ENCODE data around the gene OPN5. TPM values are rescaled to one million over a fixed set of nuclear protein-coding genes. Genes with fewer than 3 reads are reported as not detected.

The OPN5 gene
- total and polyA plus RNA-seq, 2 donors (not counting 3 experiments of a cell fraction or from before 2014, with no cell fraction given): not detected

DNA sequence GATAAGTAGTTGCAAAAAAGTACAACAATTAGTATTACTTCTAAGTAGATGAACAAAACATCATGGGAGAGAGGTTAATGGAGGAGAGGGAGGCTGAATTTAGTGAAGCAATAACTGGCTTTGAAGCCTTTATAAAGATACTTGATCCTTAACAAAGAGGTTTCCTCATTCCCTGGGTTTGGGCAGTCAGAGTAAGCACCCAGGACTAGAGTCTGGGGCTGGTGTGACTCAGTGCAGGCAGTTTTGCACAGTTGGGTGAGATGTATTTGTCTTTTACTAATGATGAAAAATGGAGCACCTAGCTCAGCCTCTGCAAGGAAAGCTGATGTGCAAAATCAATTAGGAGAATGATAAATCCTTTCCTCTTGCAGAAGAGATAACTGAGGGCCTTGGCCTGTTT, 11.8 kb upstream of the OPN5 start:
- no peaks in the 10 kb centered on the region for H4K20me1 ChIP-seq (replicated peaks; ENCODE audit: control insufficient read depth, extremely low read depth, insufficient read depth, low read length)
- POLR2A ChIA-PET: no interaction called here
- H3K79me2 ChIP-seq (ENCODE audit: control insufficient read depth, insufficient read depth, low read length): no peaks in the 10 kb centered on the region
- no peaks in the 10 kb centered on the region for H3K4me1 ChIP-seq (ENCODE audit: control insufficient read depth, extremely low read depth, insufficient read depth, low read length)
- H3K4me2 ChIP-seq (ENCODE audit: insufficient read depth, low read length): no peak overlapping the region
- no peaks in the 10 kb centered on the region for H3K9me3 ChIP-seq (replicated peaks; ENCODE audit: control insufficient read depth, insufficient read depth, low read length)
- no peak for FAIRE-seq
- no peak overlapping the region for H3K4me3 ChIP-seq (replicated peaks in 1 of 3; ENCODE audit: insufficient read depth in 1 of 3, low read depth in 1 of 3, low read length in 3 of 3)
- no peak overlapping the region for H3K9ac ChIP-seq (replicated peaks; ENCODE audit: extremely low read depth, insufficient read depth, low read length)
- dilution Hi-C loops (cut with MboI; ENCODE audit: extremely low pct_ligation_motif_present, low sequenced_read_pairs) (no loop called here), intact Hi-C loops (cut with micrococcal nuclease) (no loop called here)
- H2AFZ ChIP-seq (ENCODE audit: low read depth, low read length): no peak overlapping the region
- TF ChIP-seq GATA2 (IDR thresholded peaks at IDR 0.05; ENCODE audit: insufficient read depth, insufficient read length, low read depth, low read length) (no peak), MYC (IDR thresholded peaks at IDR 0.05; ENCODE audit: low read depth, low read length) (no peak), POLR2AphosphoS5 (IDR thresholded peaks at IDR 0.05; ENCODE audit: insufficient read depth, low read depth, low read length) (no peak), FOS (IDR thresholded peaks at IDR 0.05; ENCODE audit: borderline replicate concordance, insufficient read depth, low read length) (no peak), JUN (IDR thresholded peaks at IDR 0.05; ENCODE audit: borderline replicate concordance, insufficient read depth, insufficient read length, low read depth) (no peak), POLR2A (IDR thresholded peaks at IDR 0.05; ENCODE audit: low read depth, low read length) (no peak), EZH2 (IDR thresholded peaks at IDR 0.05; ENCODE audit: borderline replicate concordance, low read depth, low read length, severe bottlenecking) (no peak)
- TF ChIP-seq, protein P1, sequence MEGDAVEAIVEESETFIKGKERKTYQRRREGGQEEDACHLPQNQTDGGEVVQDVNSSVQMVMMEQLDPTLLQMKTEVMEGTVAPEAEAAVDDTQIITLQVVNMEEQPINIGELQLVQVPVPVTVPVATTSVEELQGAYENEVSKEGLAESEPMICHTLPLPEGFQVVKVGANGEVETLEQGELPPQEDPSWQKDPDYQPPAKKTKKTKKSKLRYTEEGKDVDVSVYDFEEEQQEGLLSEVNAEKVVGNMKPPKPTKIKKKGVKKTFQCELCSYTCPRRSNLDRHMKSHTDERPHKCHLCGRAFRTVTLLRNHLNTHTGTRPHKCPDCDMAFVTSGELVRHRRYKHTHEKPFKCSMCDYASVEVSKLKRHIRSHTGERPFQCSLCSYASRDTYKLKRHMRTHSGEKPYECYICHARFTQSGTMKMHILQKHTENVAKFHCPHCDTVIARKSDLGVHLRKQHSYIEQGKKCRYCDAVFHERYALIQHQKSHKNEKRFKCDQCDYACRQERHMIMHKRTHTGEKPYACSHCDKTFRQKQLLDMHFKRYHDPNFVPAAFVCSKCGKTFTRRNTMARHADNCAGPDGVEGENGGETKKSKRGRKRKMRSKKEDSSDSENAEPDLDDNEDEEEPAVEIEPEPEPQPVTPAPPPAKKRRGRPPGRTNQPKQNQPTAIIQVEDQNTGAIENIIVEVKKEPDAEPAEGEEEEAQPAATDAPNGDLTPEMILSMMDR (IDR thresholded peaks at IDR 0.05; ENCODE audit: extremely low read depth in 1 of 2, insufficient read depth in 1 of 2, low read depth in 1 of 2, low read length in 2 of 2): no peak
- TF ChIP-seq, protein P2, sequence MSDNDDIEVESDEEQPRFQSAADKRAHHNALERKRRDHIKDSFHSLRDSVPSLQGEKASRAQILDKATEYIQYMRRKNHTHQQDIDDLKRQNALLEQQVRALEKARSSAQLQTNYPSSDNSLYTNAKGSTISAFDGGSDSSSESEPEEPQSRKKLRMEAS (IDR thresholded peaks at IDR 0.05; ENCODE audit: insufficient read depth, insufficient read length): no peak
- H3K27ac ChIP-seq (ENCODE audit: insufficient read depth, low read depth, low read length): no peak overlapping the region
- CTCF ChIA-PET: no interaction called here
- H3K27me3 ChIP-seq (ENCODE audit: control insufficient read depth in 2 of 2, insufficient read depth in 2 of 2, low read length in 2 of 2): no peaks in the 10 kb centered on the region
- no peak for DNase-seq (ENCODE audit: low read depth, low spot score)
- no TSS peak for BruUV-seq (replicated peaks)
- no peaks in the 10 kb centered on the region for H3K9me1 ChIP-seq (replicated peaks; ENCODE audit: control insufficient read depth, extremely low read depth, insufficient read depth, low read length)
- H3K36me3 ChIP-seq (ENCODE audit: control insufficient read depth in 2 of 2, extremely low read depth in 1 of 2, insufficient read depth in 2 of 2, low read length in 2 of 2): no peaks in the 10 kb centered on the region

All from endothelial cell of umbilical vein (primary cell).